ENCODE data around the gene LHX6. TPM values are rescaled to one million over a fixed set of nuclear protein-coding genes. Genes with fewer than 3 reads are reported as not detected.
A peak's percentile ranks its signal among the peaks of the same experiment; 100 is the strongest.

Gene LHX6
- total RNA-seq, 1 donor from 2014 or later: 3.4 TPM

DNA sequence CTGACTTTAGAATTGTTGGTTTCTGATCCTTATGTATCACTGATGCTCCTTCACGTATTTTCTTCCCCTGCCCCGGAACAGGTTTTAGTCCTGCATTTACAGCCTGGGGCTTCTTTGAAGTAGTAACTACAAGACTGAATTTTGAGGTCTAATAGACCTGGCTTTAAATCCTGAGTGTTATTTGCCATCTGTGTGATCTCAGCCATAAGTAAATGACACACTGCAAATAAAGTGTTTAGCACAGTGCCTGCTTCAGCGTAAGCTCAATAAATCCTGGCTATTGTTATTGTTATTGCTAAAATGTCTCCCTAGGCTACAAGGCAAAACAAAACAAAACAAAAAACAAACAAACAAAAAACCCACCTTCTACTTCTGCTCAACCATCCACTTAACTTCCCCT lies 15.6 kb upstream of the LHX6 start:
- ATAC-seq (ENCODE audit: poor library complexity) (no peak), DNase-seq (no peak)
- intact Hi-C loops (cut with DNase I): no loop called here

DNA sequence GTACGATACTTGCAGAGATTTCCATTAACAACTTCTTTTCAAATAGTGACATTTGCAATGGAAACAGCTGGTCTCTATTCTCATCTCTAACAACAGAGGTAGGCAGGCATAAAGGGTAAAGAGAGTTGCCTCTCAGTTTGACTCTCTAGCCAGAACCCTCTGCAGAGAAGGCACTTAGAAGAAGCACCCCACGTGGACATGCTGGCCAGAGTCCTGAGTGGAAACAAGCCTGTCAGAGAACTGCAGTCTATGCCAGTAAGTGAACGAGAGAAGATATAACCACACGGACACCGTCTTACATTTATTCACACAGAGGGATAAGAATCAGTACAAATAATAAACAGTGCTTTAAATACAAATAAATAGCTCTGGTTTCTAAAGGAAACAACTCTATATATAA lies 11.0 kb upstream of the LHX6 start:
- intact Hi-C loops (cut with DNase I): no loop called here
- peak; percentile 60 for DNase-seq
- peak; percentile 94 for ATAC-seq (ENCODE audit: poor library complexity)

DNA sequence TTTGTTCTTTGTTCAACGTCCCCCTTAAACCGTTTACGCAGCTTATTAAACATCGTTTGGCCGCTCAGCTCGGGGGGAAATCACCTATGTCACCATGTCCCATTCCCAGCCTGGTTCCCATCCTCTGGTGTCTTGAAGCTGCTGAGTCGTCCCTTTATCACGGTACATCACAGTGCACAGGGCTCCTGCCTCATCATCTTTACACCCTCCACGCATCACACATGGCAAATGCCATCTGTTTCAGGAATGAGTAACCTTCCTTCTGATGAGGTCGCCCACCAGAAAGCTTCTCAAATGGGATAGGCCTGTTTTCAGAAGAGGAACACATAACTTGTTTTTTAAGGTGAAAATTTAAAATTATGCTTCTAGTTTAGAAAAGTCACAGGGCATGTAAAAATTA lies 7.9 kb upstream of the LHX6 start:
- DNase-seq: no peak
- no peak for ATAC-seq (ENCODE audit: poor library complexity)
- intact Hi-C loops (cut with DNase I): no loop called here

DNA sequence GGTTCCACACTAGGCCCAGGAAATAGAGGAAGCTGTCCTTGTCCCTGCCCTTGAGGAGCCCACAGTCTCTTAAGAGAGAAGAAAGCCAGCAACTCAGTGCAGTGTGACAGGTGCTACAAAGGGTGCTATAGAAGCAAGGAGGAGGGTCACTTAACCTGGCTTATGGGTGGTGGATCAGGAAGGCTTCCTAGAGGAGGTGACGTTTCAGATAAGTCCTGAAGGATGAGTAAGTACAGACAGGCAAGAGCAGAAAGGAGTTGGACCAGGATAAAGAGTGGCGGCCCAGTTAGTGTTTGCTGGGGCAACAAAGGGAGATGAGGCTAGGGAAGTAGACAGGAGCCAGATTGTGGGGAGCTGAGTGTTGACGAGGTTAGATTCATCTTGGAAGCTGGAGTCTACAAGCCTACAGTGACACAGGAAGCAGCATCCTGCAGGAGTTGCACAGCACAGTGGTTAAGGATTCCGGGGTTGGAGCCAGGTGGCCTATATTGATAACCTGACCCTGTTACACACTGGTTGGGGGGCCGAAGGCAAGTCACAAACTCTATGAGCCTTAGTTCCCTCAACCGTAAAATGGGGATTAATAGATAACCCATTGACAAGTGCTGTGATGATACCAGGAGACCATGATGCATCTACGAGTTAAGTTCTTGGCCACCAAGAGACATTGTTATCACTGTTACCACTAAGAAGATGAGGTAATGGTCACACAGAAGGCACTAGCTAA lies 5.4 kb upstream of the LHX6 start:
- intact Hi-C loops (cut with DNase I): no loop called here
- no peak for DNase-seq
- no peak for ATAC-seq (ENCODE audit: poor library complexity)

DNA sequence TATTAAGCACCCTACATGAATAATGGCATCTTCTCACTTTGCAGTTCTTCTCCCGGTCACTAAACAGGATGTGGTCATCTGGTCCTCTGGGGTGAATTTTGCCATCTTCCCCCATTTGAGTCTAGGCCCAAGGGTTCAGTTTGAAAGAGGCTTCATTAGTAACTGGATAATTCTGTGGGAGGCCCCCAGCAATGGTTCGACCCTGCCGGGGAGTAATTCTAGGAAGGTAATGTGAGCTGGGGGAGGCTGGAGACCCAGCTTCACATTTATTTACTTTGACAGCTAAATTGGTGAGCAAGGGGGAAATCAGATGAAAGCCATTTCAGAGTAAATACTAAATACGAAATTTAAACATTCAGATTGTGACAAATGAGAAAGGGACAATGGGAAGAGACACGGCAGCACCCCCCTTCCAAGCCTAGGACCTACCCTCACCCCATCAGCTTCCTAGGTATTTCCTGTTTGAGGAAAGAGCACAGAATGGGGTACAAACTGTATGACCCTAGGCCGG lies 4.1 kb upstream of the LHX6 start:
- no peak for ATAC-seq (ENCODE audit: poor library complexity)
- intact Hi-C loops (cut with DNase I): no loop called here
- DNase-seq: no peak

DNA sequence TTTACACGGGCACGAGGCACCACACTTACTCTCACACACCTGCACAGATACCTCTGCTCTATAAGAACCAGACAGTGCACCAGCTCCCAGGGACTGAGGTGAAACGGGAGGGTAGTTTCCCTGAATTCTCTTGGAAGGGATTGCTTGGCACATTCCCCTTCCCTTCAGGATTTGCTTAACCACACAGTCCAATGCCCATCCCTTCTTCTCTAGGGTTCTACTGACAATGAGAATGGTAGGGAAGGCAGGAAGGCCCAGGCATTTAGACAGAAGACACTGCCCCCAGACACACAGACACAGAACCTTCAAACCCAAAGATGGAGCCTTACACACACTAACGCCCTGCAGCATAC lies 704 bp upstream of the LHX6 start:
- DNase-seq: no peak
- ATAC-seq (ENCODE audit: poor library complexity): no peak
- intact Hi-C loops (cut with DNase I): no loop called here

DNA sequence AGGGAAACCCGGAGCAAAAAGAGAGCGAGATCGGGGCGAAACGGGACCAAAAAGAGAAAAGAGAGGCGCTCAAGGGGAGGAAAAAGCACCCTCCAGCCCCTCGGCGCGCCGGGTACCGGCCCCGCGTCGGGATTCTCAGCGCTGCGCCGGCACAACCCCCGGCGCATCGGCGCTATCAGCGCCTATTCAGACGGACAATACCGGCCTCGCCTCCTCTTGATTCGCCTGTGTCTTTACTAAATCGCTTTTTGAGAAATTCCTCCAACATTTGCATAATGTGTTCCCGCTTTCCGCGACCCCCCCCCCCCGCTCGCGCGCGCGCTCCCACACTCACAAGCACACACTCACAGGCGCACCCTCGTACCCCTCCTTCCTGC lies 578 bp downstream of the LHX6 start:
- no peak for ATAC-seq (ENCODE audit: poor library complexity)
- intact Hi-C loops (cut with DNase I): no loop called here
- DNase-seq: no peak

DNA sequence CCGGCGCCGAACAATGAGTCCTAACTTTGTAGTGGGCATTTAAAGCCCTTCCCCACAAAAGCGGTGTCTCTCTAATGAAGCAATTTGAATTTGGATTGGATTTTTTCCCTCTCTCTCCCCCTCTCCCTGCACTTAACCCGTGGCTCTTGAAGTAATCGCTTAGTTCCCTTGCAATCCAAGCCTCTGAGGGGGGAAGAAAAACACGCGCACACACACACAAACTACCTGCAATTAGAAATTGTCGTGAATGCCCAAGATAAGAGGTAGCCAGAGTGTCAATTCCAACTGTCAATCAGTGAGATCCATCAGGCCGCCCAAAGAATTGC lies 1.2 kb downstream of the LHX6 start:
- intact Hi-C loops (cut with DNase I): no loop called here
- ATAC-seq (ENCODE audit: poor library complexity): no peak
- DNase-seq: no peak

DNA sequence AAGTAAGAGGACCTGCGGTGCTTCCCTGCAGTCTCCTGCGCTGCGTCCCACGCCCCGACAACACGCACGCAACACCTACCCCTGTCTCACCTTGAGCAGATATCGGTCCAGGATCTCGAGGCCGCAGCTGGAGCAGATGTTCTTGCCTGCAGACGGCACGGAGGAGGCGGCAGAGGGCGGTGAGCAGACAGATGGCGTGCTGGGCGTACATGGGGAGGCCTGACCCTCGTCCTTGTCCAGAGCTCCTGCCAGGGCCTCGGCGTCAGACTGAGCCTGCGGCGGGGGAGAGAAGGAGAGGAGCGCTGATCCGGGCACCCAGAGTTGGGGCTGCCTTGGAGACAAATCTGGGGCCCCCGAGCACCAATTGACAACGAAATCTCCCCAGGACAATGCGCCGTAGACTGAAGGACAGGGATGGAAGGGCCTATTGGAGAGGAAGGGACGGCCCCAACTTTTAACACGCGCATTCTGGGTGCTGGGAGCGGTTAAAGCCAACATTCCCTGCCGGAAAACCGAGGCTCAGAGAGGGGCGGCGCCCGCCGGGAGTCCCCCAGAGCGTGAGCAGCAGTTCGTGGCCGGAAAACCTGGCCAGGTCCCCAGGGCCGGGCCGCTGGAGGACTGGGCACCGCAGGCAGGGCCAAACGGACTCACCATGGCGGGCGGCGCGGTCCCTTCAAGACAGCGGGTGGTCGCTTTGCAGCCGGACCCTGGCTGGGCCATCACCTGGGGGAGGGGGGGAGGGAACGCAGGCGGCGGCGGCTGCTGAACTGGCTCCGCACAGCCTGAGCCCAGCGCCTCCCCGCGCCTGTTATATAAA lies 1.8 kb downstream of the LHX6 start:
- intact Hi-C loops (cut with DNase I): no loop called here
- ATAC-seq (ENCODE audit: poor library complexity): no peak
- no peak for DNase-seq

DNA sequence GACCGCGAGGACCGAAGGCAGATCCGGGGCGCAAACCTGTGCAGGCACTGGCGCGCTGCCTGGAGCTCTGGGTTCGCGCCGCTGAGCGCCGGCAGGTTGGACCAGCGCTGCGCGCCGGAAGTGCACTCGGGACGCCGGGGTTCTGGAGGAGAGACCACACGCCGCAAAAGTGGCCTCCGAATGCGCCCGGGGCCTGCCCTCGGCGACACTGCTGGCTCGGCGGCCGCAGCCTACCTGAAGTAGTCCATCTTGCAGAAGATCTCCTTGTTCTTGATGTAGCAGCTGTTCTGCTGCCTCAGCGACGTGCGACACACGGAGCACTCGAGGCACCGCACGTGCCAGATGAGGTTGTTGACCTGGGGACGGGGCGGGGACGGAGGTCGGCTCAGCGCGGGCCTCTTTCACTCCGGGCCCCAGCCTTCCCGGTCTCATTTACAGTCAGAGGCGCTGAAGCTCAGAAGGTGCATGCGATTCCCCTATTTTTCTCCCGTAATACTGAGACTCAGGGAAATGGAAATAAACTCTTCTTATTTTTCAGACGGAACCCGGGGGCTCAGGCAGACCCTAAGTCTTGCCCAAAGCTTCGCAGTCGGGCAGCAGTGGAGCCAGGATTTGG lies 2.5 kb downstream of the LHX6 start:
- DNase-seq (no peak), ATAC-seq (ENCODE audit: poor library complexity) (no peak)
- intact Hi-C loops (cut with DNase I): no loop called here

DNA sequence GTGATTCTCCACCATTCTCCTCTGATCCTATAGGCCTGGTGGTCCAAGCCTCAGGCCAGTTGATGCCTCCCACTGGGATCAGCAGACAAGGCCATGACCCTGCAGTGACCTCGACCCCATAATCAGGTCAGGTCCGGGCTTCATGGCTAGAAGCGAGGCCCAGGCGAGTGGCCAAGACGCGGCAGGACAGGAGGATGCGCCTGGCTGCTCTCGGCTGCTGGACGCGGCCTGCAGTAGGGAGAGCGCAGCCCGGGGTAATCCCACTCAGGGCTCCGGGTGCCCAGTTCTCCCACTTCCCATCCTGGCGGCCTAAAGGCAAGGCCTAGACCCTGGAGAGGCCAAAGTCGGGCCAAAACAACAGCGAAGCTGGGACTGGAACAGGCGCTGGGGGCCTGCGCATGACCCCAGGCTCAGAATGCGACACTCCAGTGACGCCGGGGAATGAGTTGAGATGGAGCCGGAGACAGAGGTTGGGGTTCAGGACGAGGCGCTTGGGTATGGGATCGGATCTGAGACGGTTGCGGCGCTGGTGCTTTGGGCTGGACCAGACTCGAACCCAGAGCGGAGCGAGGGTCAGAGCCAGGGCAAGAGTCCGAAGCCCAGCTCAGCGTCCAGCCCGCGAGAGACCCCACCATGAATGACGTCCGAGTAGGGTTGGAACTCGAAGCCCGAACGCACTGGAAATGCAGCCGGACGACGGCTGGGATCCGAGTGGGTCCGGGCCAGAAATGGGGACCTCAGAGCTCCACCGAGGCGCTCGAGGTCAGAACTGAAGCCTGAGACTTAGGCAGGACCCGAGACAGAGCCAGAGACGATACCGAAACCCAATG lies 3.2 kb downstream of the LHX6 start:
- ATAC-seq (ENCODE audit: poor library complexity) (no peak), DNase-seq (no peak)
- intact Hi-C loops (cut with DNase I): no loop called here

DNA sequence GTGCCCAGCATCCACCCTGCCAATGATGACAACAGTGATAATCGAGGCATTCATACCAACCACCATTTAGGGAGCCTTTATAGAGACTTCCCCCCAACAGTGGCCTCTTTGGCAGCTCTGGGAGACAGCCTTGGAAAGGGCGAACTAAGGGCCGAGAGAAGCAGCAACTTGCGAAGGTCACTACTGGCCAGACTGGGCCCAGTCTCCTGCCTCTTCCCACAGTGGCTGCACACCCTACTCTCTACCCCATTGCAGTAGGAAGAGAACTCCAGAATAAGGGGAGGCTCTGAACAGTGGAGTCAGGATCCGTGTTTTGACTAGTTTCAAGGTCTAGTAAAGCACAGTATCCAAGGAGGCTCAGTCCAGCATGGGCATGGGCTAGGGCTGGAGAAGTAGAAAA lies 5.3 kb downstream of the LHX6 start:
- intact Hi-C loops (cut with DNase I): no loop called here
- ATAC-seq (ENCODE audit: poor library complexity): no peak
- DNase-seq: no peak

DNA sequence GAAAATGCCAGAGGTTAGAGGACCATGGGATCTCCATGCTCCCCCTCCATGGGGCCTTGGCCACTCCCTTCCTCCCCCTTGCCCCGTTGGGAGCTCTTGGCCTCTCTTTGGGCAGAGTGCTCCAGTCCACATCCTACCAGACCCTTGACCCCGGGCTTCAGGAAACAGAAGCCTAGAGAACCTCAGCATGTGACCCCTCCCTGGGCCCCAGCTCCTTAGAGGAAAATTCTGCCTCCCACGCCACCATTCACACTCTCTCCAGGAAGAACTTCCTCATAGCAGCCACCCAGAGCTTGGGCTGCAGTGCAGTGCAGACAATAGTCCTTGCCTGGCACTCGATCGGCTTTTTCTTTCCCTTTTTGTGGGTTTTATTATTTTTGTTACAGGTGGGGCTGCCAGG lies 6.0 kb downstream of the LHX6 start:
- ATAC-seq (ENCODE audit: poor library complexity): no peak
- intact Hi-C loops (cut with DNase I): no loop called here
- no peak for DNase-seq

DNA sequence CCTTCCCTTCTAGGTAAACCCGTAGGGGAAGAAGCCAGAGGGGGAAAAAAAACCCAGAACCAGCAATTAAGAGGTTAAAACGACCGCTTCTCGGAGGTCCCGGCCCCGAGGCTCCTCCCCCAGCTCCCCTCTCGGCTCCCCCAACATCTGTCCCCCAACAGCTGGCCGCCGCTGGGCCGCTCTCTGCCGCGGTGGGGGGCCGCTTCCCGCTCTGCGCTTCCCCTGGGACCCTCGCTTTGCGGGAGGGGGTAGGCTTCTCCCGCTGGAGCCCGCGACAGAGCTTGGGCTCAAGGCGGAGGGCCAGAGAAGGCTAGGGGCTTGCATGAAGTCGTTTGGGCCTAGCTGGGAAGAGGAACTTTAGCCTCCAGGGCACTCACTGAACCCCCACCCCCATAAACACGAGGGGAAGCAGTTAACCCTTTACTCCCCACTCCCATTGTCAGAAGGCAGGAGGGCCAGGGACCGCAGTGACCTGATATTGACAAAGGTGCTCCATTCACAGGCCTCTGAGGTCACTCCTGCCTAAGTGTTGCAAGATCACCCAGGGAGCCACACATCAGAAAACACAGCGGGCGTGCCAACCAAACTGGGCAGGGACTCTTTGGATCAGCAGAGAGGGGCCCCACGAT lies 7.5 kb downstream of the LHX6 start:
- intact Hi-C loops (cut with DNase I): no loop called here
- ATAC-seq (ENCODE audit: poor library complexity): no peak
- no peak for DNase-seq

DNA sequence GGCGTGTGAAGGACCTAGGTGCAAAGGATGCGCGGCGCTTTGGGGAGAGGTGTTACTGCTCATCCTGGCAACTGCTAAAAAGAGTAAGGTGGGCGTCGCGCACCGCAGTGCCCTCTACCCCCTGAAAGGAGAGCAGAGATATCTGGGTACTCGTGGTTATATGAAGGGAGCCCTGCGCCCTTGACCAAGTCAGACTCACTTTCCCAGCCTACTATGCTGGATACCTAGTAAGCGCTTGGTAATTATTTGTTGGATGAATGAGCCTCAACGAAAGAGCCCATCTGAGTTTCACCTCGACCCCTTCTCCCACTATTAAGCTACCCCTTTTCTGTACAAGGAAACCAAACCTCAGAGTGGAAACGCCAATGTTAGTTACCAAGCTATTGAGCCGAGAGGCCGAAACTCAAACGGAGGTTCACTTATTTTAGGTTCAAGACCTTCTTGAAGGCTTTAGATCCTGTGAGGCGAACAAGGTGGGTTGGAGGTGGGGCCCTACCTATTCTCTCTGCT lies 8.0 kb downstream of the LHX6 start:
- DNase-seq: no peak
- intact Hi-C loops (cut with DNase I): no loop called here
- no peak for ATAC-seq (ENCODE audit: poor library complexity)

DNA sequence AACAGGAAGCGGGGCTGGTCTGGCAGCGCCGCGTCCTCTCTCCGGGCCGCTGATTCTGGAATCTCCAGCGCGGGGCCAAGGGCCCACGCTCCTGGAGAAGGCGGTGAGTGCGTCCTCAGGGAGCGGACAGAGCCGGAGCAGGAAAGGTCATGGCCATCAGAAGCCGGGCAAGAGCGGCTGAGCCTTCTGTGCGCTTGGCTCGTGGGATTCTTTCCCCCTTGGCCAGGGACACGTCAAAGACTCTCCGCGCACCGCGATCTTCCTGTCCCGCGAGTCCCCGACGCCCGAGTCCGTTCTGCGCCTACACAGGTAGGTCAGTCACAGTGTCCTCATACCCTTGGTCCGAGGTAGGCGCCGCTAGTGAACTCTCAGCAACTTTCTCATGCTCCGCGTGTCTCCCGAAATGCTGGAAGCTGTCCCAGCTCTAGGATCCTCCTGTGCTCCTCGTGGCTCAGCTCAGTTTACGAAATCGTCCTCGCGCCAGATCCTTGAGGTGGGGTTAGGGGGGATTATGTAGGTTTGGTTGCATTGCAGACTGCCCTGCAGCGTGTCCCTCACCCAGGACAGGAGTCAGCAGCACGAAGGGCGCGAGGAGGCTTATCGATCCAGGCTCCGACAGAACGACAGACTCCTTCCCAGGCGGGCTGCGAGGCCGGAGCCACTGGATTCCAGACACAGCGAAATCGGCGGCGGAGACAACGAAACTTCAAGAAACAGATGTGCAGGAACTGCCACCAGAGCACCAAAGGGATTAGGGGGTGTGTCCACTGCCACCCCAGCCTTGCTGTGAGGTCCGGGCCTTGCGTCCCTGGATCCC lies 8.7 kb downstream of the LHX6 start:
- intact Hi-C loops (cut with DNase I): no loop called here
- ATAC-seq (ENCODE audit: poor library complexity) (peak; percentile 21), DNase-seq (no peak)

DNA sequence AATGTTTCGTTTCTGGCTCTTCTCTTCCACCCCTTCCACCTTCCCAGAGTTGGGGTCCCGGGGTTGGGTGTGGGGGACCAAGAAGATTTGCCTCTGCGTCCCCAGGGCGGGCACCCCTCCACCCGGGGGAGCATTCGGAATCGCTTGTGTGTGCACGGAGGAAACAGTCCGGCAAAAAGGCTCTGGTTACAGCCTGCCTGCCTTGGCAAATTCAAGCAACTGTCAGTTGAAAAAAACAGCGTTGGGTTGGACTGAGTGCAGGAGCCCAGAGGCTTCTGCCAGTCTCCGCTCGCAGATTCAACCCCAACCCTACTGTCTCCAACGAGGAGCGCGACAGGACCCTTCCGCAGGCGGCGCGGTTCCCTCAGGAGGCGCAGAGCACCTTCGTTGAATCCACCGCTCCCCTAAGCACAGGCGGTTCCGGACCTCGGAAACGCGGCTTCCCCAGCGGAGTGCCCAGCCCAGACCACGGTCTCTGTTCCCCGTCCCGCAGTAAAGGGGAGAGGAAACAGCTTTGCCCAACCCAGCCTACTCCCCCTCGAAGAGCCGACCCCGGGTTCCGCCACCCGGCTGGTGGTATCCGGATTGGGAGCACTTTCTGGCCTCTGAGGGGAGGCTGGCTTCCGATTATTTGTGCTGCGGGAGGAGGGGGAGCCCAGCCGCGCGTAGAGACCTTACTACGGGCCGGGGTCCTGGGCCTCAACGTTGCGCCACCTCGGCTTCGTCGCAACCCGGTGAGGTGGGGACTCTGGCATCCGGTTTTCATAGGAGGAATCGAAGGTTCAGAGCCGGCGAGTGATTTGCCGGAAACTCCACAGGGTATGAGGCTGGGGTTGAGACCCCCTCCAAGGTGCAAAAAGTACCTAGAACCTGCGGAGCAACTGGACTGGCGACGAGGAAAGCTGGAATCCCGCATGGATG lies 9.6 kb downstream of the LHX6 start:
- no peak for ATAC-seq (ENCODE audit: poor library complexity)
- no peak for DNase-seq
- intact Hi-C loops (cut with DNase I): no loop called here
